ENCODE results near the gene ERC1.
"Not testable (repeated sequence)": the region's sequence is repeated elsewhere in the genome, so short reads cannot be mapped to it uniquely, and the experiment has no call there.

Gene ERC1

GRCh38 chr12:981961-982360, 9.1 kb upstream of the ERC1 start:
- DNase-seq (ENCODE audit: low read depth, low spot score), result no peak

- DNase-seq (ENCODE audit: low read depth, low spot score), result no peak
Observed at GRCh38 chr12:988646-989045, 2.4 kb upstream of the ERC1 start.

GRCh38 chr12:989051-989450, 2.0 kb upstream of the ERC1 start:
- DNase-seq (ENCODE audit: low read depth, low spot score), result no peak

- DNase-seq (ENCODE audit: low read depth, low spot score), result no peak
Observed at GRCh38 chr12:989751-990660, 1.0 kb upstream of the ERC1 start.

- no peak for DNase-seq (ENCODE audit: low read depth, low spot score)
Observed at GRCh38 chr12:991350-992333, 619 bp downstream of the ERC1 start.

- DNase-seq (ENCODE audit: low read depth, low spot score), result no peak
Observed at GRCh38 chr12:992647-993046, 1.6 kb downstream of the ERC1 start.

GRCh38 chr12:996881-997280, 5.9 kb downstream of the ERC1 start:
- DNase-seq (ENCODE audit: low read depth, low spot score), result no peak

GRCh38 chr12:997505-997904, 6.5 kb downstream of the ERC1 start:
- no peak for DNase-seq (ENCODE audit: low read depth, low spot score)

- no peak for DNase-seq (ENCODE audit: low read depth, low spot score)
Observed at GRCh38 chr12:998020-998874, 7.2 kb downstream of the ERC1 start.

GRCh38 chr12:999736-1000135, 8.7 kb downstream of the ERC1 start:
- not testable (repeated sequence) for DNase-seq (ENCODE audit: low read depth, low spot score)

GRCh38 chr12:1001507-1001906, 10.5 kb downstream of the ERC1 start:
- no peak for DNase-seq (ENCODE audit: low read depth, low spot score)

- DNase-seq (ENCODE audit: low read depth, low spot score), result no peak
Observed at GRCh38 chr12:1003600-1004271, 12.7 kb downstream of the ERC1 start.

GRCh38 chr12:1006255-1006654, 15.2 kb downstream of the ERC1 start:
- DNase-seq (ENCODE audit: low read depth, low spot score), result no peak

- DNase-seq (ENCODE audit: low read depth, low spot score), result no peak
Observed at GRCh38 chr12:1007276-1007675, 16.3 kb downstream of the ERC1 start.

- DNase-seq (ENCODE audit: low read depth, low spot score), result no peak
Observed at GRCh38 chr12:1007994-1008393, 17.0 kb downstream of the ERC1 start.

GRCh38 chr12:1011091-1011490, 20.1 kb downstream of the ERC1 start:
- no peak for DNase-seq (ENCODE audit: low read depth, low spot score)

- peak; percentile 61 for DNase-seq (ENCODE audit: low read depth, low spot score)
Observed at GRCh38 chr12:1013618-1014489, 22.8 kb downstream of the ERC1 start.

GRCh38 chr12:1019283-1019682, 28.3 kb downstream of the ERC1 start:
- no peak for DNase-seq (ENCODE audit: low read depth, low spot score)

GRCh38 chr12:1020389-1020788, 29.4 kb downstream of the ERC1 start:
- no peak for DNase-seq (ENCODE audit: low read depth, low spot score)
